GM12874 (cell line): ENCODE results near the gene AQP2.

Experiments
- CTCF ChIP-seq: IDR thresholded peaks from 2 replicates; pipeline ENCODE4 v1.5.1; 2011; ENCODE audit warnings: low read depth, mild to moderate bottlenecking, control low read depth, low read length, moderate library complexity; ENCODE audit not compliant: insufficient read depth

AQP2 gene

DNA sequence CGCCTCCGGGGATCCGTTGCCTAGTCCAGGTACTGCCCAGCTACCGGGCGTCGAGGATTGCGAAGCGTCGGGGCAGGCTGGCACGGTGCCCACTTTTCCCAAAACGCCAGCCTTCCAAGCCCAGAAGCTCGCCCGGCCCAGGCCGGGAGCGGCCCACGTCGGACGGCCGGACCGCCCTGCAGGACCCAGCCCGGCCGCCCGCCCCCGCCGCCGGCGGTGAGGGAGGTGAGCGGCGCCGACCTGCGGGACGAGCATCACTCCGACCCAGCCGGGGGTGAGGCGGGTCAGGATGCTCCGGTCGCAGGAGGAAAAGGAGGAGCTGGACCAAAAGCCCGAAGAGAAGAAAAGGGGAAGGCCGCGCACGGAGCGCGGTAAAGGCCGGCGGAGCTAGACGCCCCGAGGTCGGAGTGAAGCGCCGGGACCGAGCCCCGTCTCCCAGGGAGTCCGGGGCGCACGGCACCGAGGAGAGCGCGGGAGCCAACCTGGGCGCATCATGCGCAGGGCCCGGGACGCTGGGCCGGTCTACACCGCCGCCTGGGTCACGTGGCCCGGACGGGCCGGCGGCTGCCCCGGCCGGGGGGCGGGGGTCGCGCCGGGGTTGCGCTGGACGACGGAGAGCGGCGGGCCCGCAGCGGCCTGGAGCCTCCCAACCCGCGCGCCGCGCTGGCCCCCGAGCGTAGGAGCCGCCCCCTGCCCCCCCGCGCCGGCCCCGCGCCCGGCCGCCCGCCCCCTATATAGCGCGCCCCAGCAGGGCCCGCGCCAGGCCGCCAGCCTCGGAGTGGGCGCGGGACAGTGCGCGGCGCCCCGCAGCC, 10.8 kb downstream of the AQP2 start, which contains the start of gene AQP5:
TSS of gene AQP5 (plus strand) at position 762 of the 812 bp plus-strand sequence. CDS start 146 bp downstream, outside the sequence.
- TF ChIP-seq CTCF: no peak

DNA sequence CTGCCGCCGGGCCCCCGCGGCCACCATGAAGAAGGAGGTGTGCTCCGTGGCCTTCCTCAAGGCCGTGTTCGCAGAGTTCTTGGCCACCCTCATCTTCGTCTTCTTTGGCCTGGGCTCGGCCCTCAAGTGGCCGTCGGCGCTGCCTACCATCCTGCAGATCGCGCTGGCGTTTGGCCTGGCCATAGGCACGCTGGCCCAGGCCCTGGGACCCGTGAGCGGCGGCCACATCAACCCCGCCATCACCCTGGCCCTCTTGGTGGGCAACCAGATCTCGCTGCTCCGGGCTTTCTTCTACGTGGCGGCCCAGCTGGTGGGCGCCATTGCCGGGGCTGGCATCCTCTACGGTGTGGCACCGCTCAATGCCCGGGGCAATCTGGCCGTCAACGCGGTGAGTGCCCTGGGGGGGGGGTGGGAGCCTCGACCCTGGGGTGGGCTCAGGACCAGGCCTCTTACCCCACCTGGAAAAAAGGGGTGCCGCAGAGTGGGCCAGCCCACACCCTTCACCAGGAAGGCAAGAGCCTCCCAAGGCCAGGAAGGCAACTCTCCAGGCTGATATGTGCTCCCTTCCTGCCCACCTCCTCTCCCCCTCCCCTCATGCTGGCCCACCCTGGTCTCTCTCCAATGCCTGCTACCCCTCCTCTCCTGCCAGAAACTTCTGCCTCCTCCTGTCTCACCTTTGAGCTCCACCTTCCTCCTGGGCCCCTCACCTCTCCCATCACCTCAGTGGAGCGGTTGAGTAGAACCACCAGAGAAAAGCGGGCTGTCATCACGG, 11.6 kb downstream of the AQP2 start:
- TF ChIP-seq CTCF: no peak

GRCh38 chr12:49962861-49963765, 12.6 kb downstream of the AQP2 start:
- no peak for TF ChIP-seq CTCF

- no peak for TF ChIP-seq CTCF
Observed at GRCh38 chr12:49963976-49964815, 13.7 kb downstream of the AQP2 start.

DNA sequence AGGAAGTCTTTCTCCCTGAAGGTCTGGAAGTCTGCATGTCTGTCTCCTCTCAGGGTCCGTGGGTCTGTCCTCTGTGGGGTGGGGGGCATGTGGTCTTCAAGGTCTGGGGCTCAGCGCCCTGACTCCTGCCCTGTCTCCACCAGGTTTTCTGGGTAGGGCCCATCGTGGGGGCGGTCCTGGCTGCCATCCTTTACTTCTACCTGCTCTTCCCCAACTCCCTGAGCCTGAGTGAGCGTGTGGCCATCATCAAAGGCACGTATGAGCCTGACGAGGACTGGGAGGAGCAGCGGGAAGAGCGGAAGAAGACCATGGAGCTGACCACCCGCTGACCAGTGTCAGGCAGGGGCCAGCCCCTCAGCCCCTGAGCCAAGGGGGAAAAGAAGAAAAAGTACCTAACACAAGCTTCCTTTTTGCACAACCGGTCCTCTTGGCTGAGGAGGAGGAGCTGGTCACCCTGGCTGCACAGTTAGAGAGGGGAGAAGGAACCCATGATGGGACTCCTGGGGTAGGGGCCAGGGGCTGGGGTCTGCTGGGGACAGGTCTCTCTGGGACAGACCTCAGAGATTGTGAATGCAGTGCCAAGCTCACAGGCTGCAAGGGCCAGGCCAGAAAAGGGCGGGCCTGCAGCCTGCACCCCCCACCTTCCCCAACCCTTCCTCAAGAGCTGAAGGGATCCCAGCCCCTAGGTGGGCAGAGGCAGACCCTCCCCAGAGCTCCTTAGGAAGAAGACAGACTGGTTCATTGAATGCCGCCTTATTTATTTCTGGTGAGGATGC, 14.5 kb downstream of the AQP2 start:
- TF ChIP-seq CTCF: no peak

DNA sequence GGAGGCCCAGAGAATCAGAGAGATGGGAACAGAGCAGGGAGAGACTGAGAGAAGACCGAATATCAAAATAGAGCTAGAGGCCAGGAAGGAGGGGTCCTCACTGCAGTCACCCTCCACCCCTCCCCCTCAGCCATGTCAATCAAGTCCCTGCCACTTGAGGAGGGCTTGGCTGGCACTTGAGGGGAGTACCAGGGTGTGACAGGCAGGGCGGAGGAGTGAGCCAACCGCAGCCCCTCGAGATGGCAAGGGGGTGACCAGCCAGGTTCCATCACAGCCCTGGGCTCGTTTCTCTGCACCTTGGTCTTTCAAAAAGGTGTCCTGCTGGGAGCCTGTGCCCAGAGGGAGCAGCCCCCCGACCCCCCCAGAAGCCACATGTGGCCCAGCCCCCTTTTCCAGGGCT, 15.3 kb downstream of the AQP2 start:
- TF ChIP-seq CTCF: no peak
